ENCODE measurements around the gene HLCS. TPM values are rescaled to one million over a fixed set of nuclear protein-coding genes. Genes with fewer than 3 reads are reported as not detected.

Gene HLCS
- total and polyA plus RNA-seq, 2 of the 8 experiments (the other 6 are each of a cell fraction or from before 2014, with no cell fraction given): 4.7 to 12.2 TPM

- no peak overlapping the region for H3K4me2 ChIP-seq (ENCODE audit: insufficient read depth in 1 of 2, low read depth in 2 of 2, low read length in 2 of 2)
- no peak for FAIRE-seq
Observed at GRCh38 chr21:36799869-36800268, 166.6 kb downstream of the HLCS start.

More at GRCh38 chr21:36799869-36800268, 166.6 kb downstream of the HLCS start:
- no peak overlapping the region for H2BK5ac ChIP-seq (ENCODE audit: low read depth, low read length)
- H4K8ac ChIP-seq (ENCODE audit: extremely low read depth, insufficient read depth, low read length): no peak overlapping the region
- ChIA-PET POLR2A (ENCODE audit: partially characterized antibody) (no interaction called here), CTCF (ENCODE audit: partially characterized antibody) (no interaction called here)
- no peak overlapping the region for H2BK12ac ChIP-seq (ENCODE audit: low read depth, low read length)
- no peaks in the 10 kb centered on the region for H3K4me1 ChIP-seq (replicated peaks in 1 of 4; ENCODE audit: control insufficient read depth in 3 of 4, insufficient read depth in 4 of 4, low read length in 3 of 4)
- H3K4ac ChIP-seq (replicated peaks; ENCODE audit: insufficient read length, low read depth, low read length): no peak overlapping the region
- H3K36me3 ChIP-seq (ENCODE audit: control insufficient read depth in 2 of 4, insufficient read depth in 4 of 4, low read length in 3 of 4): no peaks in the 10 kb centered on the region
- no peak overlapping the region for H4K91ac ChIP-seq (replicated peaks; ENCODE audit: insufficient read length, low read length)
- no peak overlapping the region for H3K23ac ChIP-seq (ENCODE audit: insufficient read length)
- no peak overlapping the region for H3K14ac ChIP-seq (ENCODE audit: insufficient read length)
- no peaks in the 10 kb centered on the region for H3K79me2 ChIP-seq (ENCODE audit: control insufficient read depth in 1 of 2, insufficient read depth in 2 of 2, low read length in 2 of 2)
- H3K27me3 ChIP-seq (replicated peaks in 1 of 4; ENCODE audit: control insufficient read depth in 3 of 4, extremely low read depth in 1 of 4, insufficient read depth in 3 of 4, low read length in 3 of 4): no peaks in the 10 kb centered on the region; a peak in 1 of 7 replicates
- H2AFZ ChIP-seq (ENCODE audit: low read length): no peak overlapping the region
- H2BK20ac ChIP-seq (ENCODE audit: low read length): no peak overlapping the region
- H4K5ac ChIP-seq (ENCODE audit: insufficient read length, low read depth, low read length): no peak overlapping the region
- H3K23me2 ChIP-seq (ENCODE audit: low read depth, low read length): no peaks in the 10 kb centered on the region
- 88% methylated on average over 5 of the region's 5 CpGs; no CpG with 5 or more reads in 1 of the 2 experiments for whole genome bisulfite sequencing, 2 experiments (ENCODE audit: extremely low coverage in 1 of 2, insufficient coverage in 1 of 2, insufficient read length in 1 of 2, insufficient replicate concordance in 2 of 2, low coverage in 1 of 2, low lambda C conversion rate in 2 of 2, missing lambda C conversion rate in 1 of 2)
- H2BK15ac ChIP-seq (ENCODE audit: low read length): no peak overlapping the region
- no peak overlapping the region for H3K27ac ChIP-seq (ENCODE audit: low read depth, low read length)
- H3K56ac ChIP-seq (replicated peaks; ENCODE audit: insufficient read length, low read depth, low read length): no peak overlapping the region
- no peak overlapping the region for H3K9ac ChIP-seq (replicated peaks in 1 of 4; ENCODE audit: extremely low read depth in 1 of 4, low read depth in 3 of 4, low read length in 3 of 4)
- DNase-seq (ENCODE audit: low read depth in 1 of 2, low spot score in 2 of 2): no peak
- H3K79me1 ChIP-seq (ENCODE audit: low read depth, low read length): no peaks in the 10 kb centered on the region
- H2AK5ac ChIP-seq (ENCODE audit: low read depth, low read length): no peak overlapping the region
- H2BK120ac ChIP-seq (replicated peaks; ENCODE audit: low read depth, low read length): no peak overlapping the region
- TF ChIP-seq KDM5A (IDR thresholded peaks at IDR 0.05; ENCODE audit: low read length) (no peak), ATF3 (IDR thresholded peaks at IDR 0.05; ENCODE audit: insufficient read depth, low read depth, low read length) (no peak)
- H3K4me3 ChIP-seq (ENCODE audit: extremely low read depth in 1 of 4, insufficient read depth in 2 of 4, low read depth in 3 of 4, low read length in 4 of 4): no peak overlapping the region
- H3K18ac ChIP-seq (ENCODE audit: extremely low read depth, low read length): no peak overlapping the region
- peaks cover 0 to 15% of the 10 kb centered on the region in 2 experiments; a peak in 2 of 4 replicates for H3K9me3 ChIP-seq (ENCODE audit: insufficient read depth in 2 of 2, low read depth in 1 of 2, low read length in 1 of 2)
- no peaks in the 10 kb centered on the region for H4K20me1 ChIP-seq (replicated peaks in 1 of 2; ENCODE audit: control insufficient read depth in 1 of 2, insufficient read depth in 2 of 2, low read length in 2 of 2)

All from H1 (cell line).